Stimulated activated naive CD8-positive, alpha-beta T cell treated with anti-CD3 and anti-CD28 coated beads, Interleukin-15, Interleukin-2, amounts not matched to agents 100 U/mL and 50 U/mL, for 24 hours (primary cell): ENCODE data around the gene CSNK2A3.

Experiments
- ATAC-seq: fragments of 150-1000 bp; cut with Tn5 transposase; one replicate; pipeline ENCODE4 v1.10.0; 2021
- DNase-seq: peaks from one replicate; pipeline ENCODE4 v3.0.0; 2021

Gene CSNK2A3

DNA sequence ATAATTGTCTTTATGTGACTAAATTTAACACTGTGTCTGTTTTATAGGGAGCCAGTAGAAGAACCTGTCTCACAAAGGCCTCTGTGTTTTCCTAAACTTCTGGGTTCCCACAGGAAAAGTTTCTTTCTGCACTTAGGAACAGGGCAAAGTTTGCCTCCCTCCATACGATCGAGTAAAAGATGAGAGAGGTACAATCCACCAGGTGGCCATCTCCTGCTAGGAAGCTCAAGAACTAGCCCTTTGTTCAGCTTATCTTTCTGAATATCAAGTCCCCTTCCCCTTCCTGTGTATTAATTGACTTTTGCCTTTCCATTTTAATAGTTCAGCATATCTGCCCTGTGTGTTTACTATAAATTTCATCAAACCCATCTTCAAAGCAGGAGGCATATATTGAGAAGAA is 18.0 kb downstream of the CSNK2A3 start:
- no peak for DNase-seq
- ATAC-seq = no peak

DNA sequence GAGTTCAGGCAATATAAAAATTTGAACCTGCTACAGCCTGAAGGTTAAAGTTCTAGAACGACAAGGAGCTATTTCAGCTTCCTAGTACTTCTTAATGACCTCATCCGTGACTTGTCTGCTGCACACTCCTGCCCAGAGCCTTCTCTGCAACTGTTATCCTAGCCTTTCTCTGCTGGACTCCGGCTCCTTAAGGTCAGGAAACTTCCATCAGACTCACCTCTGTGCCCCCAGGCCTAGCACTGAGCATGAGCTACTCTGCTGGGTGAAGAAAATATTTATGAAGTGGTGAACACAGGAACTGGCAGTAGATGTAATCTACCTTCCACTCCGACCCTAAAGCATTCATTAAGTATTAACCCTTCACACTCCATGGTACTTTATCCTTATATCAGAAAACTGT is 18.4 kb downstream of the CSNK2A3 start:
- no peak for ATAC-seq
- DNase-seq = no peak

DNA sequence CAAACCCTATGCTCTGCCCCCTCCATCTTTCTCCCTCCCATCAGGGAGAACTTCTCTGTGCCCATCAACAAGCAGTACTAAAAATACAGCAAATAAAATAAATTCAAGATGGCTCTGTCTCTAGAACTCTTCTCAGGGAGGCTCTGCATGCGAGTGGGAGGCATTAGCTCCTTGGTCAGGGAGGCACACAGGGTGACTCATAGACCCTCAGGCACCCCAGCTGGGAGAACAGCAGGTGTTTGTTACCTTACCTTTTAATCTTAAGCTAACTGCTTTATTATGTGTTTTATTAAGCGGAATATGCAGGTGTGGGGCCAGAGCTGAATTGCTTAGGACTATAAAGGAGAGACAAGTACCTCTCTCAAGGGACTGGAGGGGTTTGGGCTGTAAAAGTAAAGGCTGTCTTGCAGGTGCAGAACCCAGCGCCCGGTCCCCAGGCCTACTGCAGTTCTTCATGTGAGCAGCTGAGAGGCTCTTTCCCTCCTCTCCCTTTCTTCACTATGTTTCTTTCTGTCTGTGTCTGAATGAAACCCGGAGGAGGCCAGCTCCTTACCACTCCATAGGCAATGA is 20.8 kb downstream of the CSNK2A3 start:
- no peak for DNase-seq
- no peak for ATAC-seq

DNA sequence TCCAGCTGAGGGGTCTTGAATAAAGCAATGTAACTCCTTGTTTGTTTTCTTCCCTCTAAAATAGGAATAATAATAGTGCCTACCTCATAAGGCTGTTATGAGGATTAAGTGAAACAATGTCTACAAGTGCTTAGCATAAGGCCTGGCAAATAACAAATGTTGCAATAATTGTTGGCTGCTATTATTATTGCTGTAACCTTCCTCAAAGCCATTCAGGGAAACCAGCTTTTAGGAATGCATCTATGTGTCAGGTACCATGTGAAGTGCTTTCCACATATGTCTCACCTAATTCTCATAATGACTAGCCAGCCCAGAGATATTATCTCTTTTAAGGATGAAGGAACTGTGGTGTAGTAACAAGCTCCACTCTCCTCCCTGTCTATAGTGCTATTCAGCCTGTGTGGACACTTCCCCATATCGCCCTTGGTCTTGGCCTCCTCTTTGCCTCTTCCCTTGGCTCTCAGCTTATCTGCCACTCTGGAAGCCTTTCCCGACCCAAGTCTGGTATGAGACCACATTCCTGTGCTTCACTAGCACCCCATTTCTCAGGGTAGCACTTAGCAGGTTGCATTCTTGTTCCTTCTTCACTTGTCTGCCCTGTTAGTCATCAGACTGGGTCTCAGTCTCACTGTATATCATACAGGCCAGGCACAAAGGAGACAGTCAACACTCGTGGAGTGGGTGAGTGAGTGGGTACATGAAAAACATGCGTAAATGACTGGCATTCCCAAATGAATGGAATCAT is 23.8 kb downstream of the CSNK2A3 start:
- DNase-seq (no peak), ATAC-seq (no peak)

DNA sequence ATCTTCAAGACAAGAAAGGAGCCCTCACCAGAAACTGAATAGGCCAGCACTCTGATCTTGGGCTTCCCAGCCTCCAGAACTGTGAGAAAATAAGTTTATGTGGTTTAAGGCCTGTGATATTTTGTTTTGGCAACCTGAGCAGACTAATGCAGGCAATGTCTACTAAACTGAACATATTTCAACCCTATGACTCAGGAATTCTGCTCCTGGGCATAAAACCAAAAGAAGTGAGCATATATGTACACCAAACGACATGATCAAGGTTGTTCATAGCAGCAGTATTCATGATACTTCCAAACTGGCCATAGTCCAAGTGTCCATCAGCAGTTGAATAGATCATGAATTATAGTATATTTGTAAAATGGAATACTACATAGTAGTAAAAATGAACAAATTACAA is 29.0 kb downstream of the CSNK2A3 start:
- DNase-seq (no peak), ATAC-seq (no peak)

DNA sequence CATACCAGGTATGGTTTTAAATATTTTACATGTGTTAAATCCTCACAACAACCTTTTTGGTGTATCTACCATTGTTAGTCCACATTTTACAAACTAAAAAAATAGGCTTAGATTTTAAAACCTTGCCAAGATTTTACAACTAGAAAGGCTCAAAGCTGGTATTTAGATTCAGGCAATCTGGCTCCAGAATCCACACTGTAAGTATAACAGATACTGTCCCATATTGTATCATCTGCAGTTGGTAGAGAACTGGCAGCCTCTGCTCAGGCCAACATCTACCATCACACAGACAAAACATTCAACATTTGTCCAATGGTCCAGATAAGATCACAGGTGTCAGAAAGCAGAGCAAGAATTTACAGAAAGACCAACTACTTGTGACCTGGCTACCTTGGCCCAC is 30.9 kb downstream of the CSNK2A3 start:
- no peak for ATAC-seq
- no peak for DNase-seq

DNA sequence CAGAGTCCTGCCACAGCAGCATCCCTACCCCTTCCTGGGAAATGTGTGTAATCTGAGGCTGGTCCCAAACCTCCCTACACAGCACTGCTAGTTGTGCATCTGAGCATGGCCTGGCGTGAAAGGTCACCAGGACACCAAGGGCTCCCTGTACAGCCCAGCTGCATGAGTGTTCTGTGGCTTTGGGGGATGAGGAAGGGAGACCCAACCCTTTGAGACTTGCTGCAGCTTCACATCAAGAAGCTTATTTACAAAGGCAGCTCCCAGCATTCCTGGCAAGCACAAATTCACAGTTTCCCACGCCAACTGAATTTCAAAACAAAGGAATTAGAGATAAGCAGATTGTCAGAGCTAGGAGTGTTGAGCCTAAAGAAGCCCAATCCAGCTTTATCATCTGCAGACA is 32.2 kb downstream of the CSNK2A3 start:
- DNase-seq (no peak), ATAC-seq (no peak)

DNA sequence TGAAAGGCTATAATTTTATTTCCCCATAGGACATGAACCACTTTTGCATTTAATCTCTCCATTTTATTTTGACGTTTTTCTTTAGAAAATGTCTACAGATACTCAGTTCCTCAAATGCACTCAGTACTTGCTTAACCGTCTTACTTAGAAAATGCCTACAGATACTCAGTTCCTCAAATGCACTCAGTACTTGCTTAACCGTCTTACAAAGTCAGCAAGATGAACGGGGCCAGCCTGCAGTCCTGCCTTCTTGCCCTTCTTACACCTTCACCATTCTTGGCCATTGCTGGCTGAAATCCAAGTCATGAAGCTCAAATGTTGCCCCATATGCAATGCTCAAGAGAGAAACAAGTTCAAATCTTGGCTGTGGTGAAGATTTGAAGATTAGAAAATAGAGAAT is 34.1 kb downstream of the CSNK2A3 start:
- ATAC-seq (no peak), DNase-seq (no peak)

DNA sequence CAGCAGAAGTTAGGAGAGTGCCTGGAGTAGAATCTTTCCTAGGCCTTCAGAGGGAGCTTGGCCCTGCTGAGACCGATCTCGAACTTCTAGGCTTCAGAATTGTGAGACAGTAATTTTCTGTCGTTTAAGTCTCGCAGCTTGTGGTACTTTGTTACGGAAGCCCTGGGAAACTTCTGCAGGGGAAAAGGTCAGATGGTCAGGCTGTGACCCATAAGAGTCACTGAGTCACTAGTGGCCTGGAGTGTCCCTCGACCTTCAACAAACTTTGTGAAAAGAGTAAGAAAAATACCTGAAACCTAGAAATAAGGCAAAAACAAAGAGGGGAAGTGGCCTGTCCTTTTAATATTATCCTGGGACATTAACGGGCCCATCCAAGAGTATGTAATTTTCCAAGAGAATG is 34.6 kb downstream of the CSNK2A3 start:
- no peak for DNase-seq
- ATAC-seq = no peak

DNA sequence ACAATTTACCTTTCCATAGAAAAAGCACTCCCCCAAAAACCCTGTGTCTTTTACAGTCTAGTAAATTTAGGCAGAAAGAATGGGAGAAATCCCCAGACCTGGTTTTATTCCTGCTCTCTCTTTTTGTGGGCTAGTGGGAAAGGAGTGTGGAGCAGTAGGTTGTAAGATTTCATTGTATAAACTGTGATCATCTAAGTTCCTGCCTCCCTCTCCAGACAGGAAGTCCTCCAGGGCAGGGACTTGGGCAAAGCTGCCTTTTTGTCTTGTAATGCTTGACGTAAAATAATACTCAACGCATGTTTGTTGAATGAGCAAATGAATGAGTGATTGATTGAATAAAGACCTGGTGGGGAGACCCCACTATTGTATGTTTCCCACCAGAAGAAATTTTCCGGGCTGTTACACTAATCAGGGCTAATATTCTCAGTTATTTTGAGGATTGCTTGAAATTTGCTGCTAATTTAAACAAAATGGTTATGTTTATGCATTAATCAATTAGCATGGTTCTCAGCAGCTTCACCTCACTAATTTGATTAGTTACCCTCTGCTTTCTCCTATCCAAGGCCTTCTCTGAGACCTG is 36.3 kb downstream of the CSNK2A3 start:
- no peak for ATAC-seq

DNA sequence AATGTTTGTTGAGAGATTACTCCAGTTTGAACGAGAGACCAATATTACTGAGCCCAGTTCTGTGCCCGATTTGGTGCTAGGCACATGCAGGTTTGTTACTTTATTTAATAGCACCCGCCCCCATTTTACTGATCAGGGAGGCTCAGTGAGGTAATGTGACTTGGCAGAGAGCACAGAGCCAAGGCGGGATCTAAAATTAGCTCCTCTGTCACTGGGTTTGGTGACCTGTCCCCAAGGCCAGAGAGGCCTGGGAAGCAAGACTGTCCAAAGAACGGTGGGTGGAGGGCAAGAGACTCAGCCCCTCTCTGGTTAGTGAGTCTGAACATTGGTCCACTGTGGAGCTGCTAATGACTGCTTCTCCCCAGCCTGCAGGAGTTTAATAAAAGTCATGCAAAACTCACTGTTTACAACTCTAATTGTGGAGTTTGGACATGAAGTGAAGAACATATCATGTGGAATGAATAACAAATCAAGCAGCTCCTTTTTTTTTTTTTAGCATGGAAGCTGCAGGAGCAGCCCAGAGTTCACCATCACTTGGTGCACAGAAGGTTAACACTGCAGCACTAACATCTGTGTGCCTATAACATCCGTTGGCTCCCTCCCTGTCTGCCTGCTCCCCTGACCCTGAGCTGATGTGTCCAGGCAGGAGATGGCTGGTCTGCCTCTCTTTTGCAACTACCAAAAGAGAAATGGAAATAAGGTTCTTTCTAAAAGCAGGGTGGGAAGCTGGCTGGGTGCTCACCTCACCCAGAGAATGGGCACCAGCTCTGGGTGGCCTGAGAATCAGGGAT is 39.0 kb downstream of the CSNK2A3 start:
- DNase-seq (no peak), ATAC-seq (no peak)

More for the DNA sequence above, 36.3 kb downstream of the CSNK2A3 start:
- no peak for DNase-seq

DNA sequence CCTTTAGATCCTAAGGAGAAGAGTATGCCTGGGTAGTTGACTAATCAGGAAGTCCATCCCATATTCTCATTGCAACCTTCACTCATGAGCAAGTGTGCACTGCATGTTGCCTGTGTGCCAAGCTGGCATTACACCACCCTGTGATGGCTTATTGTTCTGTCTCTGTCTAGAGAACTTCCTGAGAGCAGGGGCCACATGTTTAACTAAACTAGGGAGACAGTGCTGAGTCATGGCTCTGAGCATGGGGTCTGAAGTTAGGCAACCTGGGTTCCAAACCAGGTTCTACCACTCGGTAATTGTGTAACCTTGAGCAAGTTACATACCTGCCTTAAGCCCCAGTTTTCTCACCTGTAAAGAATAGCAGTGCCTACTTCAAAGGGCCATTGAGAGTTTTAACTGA is 39.6 kb downstream of the CSNK2A3 start:
- no peak for ATAC-seq
- no peak for DNase-seq

DNA sequence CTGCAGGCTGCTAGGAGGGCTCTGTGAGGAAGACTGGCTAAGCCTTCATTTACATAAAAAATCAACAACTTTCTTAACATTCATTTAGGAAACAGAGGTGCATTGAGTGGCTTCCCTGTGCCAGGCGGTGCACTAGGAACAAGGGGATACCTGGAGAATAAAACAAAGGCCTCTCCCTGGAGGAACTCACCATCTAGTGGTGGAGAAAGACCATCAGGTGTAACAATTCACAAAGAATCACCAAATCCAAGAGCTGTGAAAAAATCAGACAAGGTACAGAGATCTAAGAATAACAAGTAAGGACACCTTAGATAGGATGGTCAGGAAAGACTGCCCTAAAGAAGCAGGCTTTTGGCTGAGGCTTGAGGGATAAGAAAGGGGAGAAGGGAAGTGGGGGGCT is 40.3 kb downstream of the CSNK2A3 start:
- no peak for DNase-seq
- ATAC-seq = no peak

DNA sequence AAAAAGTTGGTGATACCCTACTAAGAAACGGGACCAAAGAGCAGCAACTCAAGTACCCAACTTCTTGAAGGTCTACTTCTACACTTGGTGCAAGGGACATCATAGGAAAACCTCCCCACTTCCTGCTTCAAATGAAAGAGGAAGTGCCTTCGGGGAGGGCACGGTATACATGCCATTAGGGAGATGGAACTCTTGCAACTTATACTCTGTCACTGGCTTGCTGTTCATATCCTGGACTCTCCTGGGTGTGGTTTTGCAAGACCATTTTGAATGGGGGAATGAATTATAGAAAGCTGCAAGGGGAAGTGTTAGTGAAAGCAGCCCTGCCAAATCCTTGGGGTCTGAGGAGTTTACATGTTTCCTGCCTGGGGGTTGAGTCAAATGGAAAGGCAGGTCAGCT is 41.9 kb downstream of the CSNK2A3 start:
- no peak for ATAC-seq
- DNase-seq = no peak

DNA sequence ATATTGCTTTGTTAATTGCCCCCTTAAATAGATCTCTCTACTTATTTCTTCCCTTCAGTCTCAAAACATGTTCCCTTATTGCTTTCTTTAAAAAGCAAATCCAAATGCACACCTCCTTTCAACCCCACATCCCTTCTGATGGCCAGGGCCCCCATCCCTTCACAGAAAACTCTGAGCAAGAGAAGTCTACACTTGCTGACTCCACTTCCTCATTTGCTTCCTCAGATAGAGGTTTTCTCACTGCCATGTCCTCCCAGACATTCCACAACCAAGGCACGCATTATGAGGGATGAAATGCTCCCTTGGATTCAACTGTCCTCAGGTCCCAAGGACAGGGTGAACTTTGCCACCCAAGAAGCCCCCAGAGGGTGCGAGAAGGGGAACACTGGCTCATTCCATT is 43.1 kb downstream of the CSNK2A3 start:
- no peak for ATAC-seq
- DNase-seq = no peak

DNA sequence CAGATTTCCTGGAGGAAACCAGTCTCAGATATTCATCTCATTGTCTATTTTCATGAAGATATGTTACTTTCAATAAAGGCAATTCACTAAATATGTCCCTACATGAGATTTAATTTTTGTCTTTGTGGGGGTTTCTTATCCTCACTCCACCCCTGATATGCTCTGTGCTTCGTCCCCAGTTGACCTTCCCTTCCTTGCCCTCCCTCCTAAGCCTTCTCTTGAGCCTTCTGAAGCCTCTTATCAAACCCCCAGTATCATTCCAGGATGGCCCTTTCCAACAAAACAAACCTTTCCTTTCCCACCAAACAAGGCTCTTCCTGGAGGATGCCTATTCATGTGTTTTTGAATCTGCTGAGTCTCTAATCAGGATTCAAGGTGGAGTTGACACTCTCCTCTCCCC is 44.8 kb downstream of the CSNK2A3 start:
- ATAC-seq = no peak
- DNase-seq = no peak

DNA sequence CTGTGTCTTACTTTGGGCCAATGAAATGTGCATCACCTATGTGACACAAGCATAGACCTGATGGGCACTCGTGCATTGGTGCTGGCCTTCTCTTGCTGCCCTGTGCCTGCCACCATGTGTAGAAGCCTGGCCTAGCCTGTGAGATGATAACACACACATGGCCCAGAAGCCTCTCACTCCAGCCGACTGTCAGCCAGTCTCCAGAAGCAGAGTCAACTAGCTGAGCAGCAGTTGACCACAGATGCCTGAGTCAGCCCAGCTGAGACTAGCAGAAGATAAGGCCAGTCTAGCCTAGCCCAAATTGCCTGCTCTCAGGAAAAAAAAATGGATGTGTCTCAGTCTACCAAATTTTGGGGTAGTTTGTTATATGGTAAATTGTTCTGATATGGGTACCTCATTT is 46.2 kb downstream of the CSNK2A3 start:
- ATAC-seq = no peak
- no peak for DNase-seq

DNA sequence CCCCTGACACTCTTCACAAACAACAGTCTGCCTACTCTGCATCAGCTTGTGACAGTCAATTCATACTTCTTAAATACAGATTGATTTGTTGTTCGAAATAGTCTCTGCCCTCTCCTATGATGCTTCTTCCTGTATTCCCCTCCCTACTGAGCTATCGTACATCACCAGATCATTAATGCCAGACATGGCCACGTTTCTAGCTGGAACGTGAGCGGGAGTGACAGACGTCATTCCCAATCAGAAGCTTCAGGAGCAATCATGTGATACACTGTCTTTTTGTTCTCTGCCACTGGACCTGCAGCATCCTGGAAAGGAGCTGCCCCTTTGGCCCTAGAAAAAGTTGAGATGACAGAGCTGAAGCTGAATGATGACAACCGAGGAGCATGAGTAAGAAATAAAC is 48.5 kb downstream of the CSNK2A3 start:
- ATAC-seq (no peak), DNase-seq (no peak)

DNA sequence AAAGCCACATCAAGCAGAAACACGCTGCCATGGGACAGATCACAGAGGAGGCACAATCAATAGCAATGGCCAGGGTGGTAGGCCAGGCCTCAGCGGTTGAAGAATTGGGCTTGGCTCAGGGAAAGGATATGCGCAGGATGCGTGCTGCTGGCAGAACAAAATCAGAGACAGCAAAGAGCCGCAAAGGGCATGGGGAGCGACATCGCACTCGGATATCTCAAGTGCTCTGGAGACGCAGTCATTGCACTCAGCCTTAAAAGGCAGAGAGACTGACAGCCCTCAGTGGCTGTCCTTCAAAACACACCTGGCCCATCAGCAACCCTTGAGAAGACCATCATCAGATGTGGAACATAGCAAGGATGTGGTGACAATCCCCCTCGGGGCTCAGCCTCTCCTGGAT is 50.5 kb downstream of the CSNK2A3 start:
- no peak for ATAC-seq
- DNase-seq = no peak
